Measurements from ENCODE around the gene IRF3. TPM values are rescaled to one million over a fixed set of nuclear protein-coding genes. Genes with fewer than 3 reads are reported as not detected.

The IRF3 gene
- total RNA-seq, 4 donors from 2014 or later, result 38.8 to 61.7 (median 56.7) TPM

GRCh38 chr19:49687150-49687549, 21.5 kb upstream of the IRF3 start:
- Histone ChIP-seq H3K9me3 (no peaks in the 10 kb centered on the region), H3K27ac (replicated peaks in 1 of 4) (peak overlapping the region in 3 of 4 donors; percentile 31 to 66 (median 36)), H3K36me3 (peaks cover 46 to 64% (median 58%) of the 10 kb centered on the region in 4 donors), H3K27me3 (peaks cover 0 to 37% (median 13%) of the 10 kb centered on the region in 4 donors), H3K4me1 (peaks cover 31 to 41% (median 33%) of the 10 kb centered on the region in 4 donors), H3K4me3 (peak overlapping the region in 1 of 4 donors; percentile 3)
- DNase-seq (ENCODE audit: extremely low spot score), result no peak
- TF ChIP-seq EP300 (IDR thresholded peaks at IDR 0.05) (no peak), CTCF (IDR thresholded peaks at IDR 0.05) (no peak), POLR2A (IDR thresholded peaks at IDR 0.05; ENCODE audit: low read depth) (no peak), POLR2AphosphoS5 (IDR thresholded peaks at IDR 0.05) (no peak)
- 68% methylated on average over 12 of the region's 12 CpGs for WGBS
- intact Hi-C loops (cut with DNase I), result no loop called here

- intact Hi-C loops (cut with DNase I), result no loop called here
- TF ChIP-seq POLR2AphosphoS5 (IDR thresholded peaks at IDR 0.05) (no peak), POLR2A (IDR thresholded peaks at IDR 0.05; ENCODE audit: low read depth) (no peak), EP300 (IDR thresholded peaks at IDR 0.05) (no peak), CTCF (IDR thresholded peaks at IDR 0.05) (no peak)
- Histone ChIP-seq H3K9me3 (no peaks in the 10 kb centered on the region), H3K36me3 (peaks cover 52 to 69% (median 63%) of the 10 kb centered on the region in 4 donors), H3K4me1 (peaks cover 27 to 41% (median 29%) of the 10 kb centered on the region in 4 donors), H3K27me3 (peaks cover 0 to 31% (median 11%) of the 10 kb centered on the region in 4 donors), H3K27ac (replicated peaks in 1 of 4) (peak overlapping the region in 2 of 4 donors; percentile 36 to 66), H3K4me3 (peak overlapping the region in 1 of 4 donors; percentile 2)
- 89% methylated on average over 18 of the region's 27 CpGs for WGBS
- no peak for DNase-seq (ENCODE audit: extremely low spot score)
Observed at GRCh38 chr19:49686503-49687088, 20.9 kb upstream of the IRF3 start.

DNA sequence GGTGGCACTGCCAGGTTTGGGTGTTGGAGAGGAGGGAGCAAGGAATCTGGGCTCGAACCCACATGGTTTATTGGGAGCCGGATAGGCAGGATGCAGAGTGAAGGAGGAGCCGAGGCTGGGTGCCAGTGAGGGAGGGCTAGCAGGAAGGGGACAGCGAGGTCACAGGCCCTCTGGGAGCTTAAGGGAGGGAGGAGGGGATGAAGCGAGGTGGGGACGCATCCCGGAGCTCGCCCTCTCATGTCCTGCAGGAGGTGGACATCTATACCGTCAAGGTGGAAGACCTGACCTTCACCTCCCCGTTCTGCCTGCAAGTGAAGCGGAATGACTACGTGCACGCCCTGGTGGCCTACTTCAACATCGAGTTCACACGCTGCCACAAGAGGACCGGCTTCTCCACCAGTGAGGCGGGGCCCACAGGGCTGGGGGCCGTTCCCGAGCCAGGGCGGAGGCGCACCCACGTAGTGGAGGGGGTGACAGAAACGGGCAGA, 20.2 kb upstream of the IRF3 start:
- DNase-seq (ENCODE audit: extremely low spot score), result no peak
- TF ChIP-seq CTCF (IDR thresholded peaks at IDR 0.05), result no peak
- TF ChIP-seq EP300 (IDR thresholded peaks at IDR 0.05), result no peak
- TF ChIP-seq POLR2AphosphoS5 (IDR thresholded peaks at IDR 0.05), result no peak
- TF ChIP-seq POLR2A (IDR thresholded peaks at IDR 0.05; ENCODE audit: low read depth), result no peak
- Histone ChIP-seq H3K27me3 (peaks cover 0 to 24% (median 7%) of the 10 kb centered on the region in 4 donors), H3K27ac (replicated peaks in 1 of 4) (peak overlapping the region in 1 of 4 donors; percentile 66), H3K4me3 (peak overlapping the region in 1 of 4 donors; percentile 2), H3K36me3 (peaks cover 52 to 76% (median 71%) of the 10 kb centered on the region in 4 donors), H3K9me3 (no peaks in the 10 kb centered on the region), H3K4me1 (peaks cover 25 to 42% (median 28%) of the 10 kb centered on the region in 4 donors)
- WGBS, result 80% methylated on average over 17 of the region's 23 CpGs
- intact Hi-C loops (cut with DNase I), result no loop called here

DNA sequence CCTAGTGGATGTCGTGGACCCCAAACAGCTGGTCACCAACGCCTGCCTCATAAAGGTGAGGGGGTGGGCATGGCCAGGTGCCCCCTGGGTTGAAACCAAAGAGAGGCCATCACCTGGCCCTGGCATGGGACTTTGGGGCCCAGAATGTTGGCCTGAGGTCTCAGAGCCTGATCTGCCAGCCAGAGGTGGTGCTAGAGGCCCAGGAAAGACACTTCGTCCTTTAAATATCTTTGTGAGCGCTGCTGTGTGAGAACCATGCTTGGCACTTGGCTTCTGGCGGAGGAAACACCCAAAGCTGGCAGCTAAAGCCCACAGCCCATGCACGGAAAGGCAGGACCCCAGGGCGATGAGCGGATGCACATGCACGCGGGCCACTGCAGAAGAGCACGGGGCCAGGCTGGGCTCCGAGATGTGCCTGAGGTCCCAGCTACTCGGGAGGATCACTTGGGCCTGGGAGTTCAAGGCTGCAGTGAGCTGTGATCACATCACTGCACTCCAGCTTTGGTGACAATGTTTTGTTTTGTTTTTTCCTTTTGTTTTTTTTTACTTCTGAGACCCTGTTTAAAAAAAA, 19.4 kb upstream of the IRF3 start:
- Histone ChIP-seq H3K36me3 (peaks cover 52 to 80% (median 72%) of the 10 kb centered on the region in 4 donors), H3K27me3 (peaks cover 0 to 16% (median 4%) of the 10 kb centered on the region in 4 donors), H3K9me3 (no peaks in the 10 kb centered on the region), H3K4me1 (peaks cover 25 to 44% (median 28%) of the 10 kb centered on the region in 4 donors), H3K4me3 (no peak overlapping the region), H3K27ac (replicated peaks in 1 of 4) (no peak overlapping the region)
- no peak for TF ChIP-seq POLR2A (IDR thresholded peaks at IDR 0.05; ENCODE audit: low read depth)
- TF ChIP-seq POLR2AphosphoS5 (IDR thresholded peaks at IDR 0.05), result no peak
- TF ChIP-seq CTCF (IDR thresholded peaks at IDR 0.05), result no peak
- TF ChIP-seq EP300 (IDR thresholded peaks at IDR 0.05), result no peak
- intact Hi-C loops (cut with DNase I), result no loop called here
- WGBS, result 87% methylated on average over 11 of the region's 13 CpGs
- no peak for DNase-seq (ENCODE audit: extremely low spot score)

Data from esophagus muscularis mucosa (tissue), 4 donors.